ENCODE measurements around the gene CAT.

DNA sequence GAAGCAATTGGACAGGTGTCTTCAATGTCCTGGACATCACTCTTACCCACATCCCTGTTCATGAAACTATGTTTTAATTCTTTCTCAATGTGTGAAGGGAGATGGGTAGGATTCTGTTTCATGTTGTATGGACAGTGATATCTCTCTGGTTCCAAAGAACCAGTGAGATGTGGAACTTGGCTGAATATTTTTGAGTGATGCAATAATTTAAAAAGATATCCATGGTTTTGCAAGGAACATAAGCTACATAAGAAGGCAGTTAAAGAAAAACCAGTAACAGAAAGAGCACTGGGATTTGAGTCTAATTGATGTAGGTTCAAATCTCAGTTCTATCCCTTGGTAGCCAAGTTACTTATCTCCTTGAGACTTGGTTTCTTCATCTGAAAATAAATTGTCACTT lies 82.5 kb downstream of the CAT start:
- no peak for TF ChIP-seq CTCF (IDR thresholded peaks at IDR 0.05)
- no peak for TF ChIP-seq POLR2A (IDR thresholded peaks at IDR 0.05)

All from uterus (tissue), 2 donors.